Glomerular visceral epithelial cell (primary cell): ENCODE data around the gene GAK.
"Not testable (repeated sequence)": the region's sequence is repeated elsewhere in the genome, so short reads cannot be mapped to it uniquely, and the experiment has no call there.

Experiments
- DNase-seq: peaks from one replicate; pipeline ENCODE4 v3.0.0-alpha.2; 2016; ENCODE audit errors: extremely low spot score

GAK gene

GRCh38 chr4:952881-953573, 20.9 kb upstream of the GAK start:
- DNase-seq = no peak

GRCh38 chr4:951594-952468, 19.7 kb upstream of the GAK start:
- no peak for DNase-seq

DNA sequence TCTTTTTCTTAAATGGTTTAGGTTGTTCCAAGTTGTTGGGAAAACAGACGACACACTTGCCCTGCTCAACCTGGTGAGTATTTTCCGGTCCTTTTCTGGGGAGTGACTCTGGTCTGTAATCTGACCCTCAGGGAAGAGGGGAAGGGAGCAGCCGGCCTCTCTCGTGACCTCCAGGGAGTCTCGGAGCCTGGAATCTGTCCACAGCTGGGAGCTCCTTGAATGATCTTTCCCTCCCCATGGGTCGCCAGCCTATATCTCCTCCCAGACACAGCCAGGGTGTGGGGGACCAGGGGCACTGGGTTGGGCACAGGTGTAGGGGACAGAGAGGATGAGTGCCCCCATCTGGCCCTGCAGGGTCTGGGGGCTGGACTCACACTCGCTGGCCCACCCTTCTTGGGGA, 19.1 kb upstream of the GAK start:
- no peak for DNase-seq

GRCh38 chr4:950136-951020, 18.3 kb upstream of the GAK start:
- DNase-seq = no peak

DNA sequence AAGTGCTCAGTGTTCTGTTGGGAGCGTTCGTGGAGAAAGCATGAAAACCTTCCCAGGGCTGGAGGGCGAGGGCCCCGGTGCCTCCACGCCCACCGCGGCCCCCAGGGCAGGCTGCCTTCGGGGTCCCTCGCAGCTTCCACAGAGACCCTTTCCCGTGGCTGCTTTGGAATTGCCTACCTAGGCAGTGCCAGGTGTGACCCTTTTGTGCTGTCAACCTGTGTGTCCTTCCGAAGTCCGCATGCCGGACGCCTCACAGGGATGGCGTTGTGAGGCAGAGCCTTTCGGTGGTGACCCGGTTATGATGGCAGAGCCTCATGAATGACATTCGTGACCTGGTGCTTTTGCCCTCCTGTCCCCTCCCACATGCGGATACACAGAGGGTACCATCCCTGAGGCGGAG, 17.5 kb upstream of the GAK start:
- DNase-seq = no peak

- DNase-seq = no peak
Observed at GRCh38 chr4:948936-949300, 16.8 kb upstream of the GAK start.

GRCh38 chr4:948101-948935, 16.2 kb upstream of the GAK start:
- DNase-seq = no peak

DNA sequence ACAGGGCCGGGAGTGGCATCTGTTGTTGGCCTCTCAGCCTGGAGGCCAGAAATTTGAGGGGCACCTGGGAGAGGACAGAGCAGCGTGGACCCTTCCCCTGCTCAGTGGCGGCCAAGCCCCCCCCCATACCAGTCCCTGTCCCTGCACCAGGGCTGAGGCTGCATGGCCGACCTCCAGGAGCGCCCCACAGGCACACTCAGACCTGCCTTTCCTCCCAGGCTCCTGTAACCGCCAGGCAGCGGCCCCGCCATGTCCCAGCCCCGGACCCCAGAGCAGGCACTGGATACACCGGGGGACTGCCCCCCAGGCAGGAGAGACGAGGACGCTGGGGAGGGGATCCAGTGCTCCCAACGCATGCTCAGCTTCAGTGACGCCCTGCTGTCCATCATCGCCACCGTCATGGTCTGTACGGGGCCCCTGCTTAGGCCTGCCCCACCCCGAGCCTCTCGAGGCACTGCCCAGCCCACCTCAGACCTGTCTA, 15.4 kb upstream of the GAK start:
- DNase-seq = no peak

- DNase-seq = no peak
Observed at GRCh38 chr4:946517-947471, 14.7 kb upstream of the GAK start.

- DNase-seq = no peak
Observed at GRCh38 chr4:946103-946450, 14.0 kb upstream of the GAK start.

DNA sequence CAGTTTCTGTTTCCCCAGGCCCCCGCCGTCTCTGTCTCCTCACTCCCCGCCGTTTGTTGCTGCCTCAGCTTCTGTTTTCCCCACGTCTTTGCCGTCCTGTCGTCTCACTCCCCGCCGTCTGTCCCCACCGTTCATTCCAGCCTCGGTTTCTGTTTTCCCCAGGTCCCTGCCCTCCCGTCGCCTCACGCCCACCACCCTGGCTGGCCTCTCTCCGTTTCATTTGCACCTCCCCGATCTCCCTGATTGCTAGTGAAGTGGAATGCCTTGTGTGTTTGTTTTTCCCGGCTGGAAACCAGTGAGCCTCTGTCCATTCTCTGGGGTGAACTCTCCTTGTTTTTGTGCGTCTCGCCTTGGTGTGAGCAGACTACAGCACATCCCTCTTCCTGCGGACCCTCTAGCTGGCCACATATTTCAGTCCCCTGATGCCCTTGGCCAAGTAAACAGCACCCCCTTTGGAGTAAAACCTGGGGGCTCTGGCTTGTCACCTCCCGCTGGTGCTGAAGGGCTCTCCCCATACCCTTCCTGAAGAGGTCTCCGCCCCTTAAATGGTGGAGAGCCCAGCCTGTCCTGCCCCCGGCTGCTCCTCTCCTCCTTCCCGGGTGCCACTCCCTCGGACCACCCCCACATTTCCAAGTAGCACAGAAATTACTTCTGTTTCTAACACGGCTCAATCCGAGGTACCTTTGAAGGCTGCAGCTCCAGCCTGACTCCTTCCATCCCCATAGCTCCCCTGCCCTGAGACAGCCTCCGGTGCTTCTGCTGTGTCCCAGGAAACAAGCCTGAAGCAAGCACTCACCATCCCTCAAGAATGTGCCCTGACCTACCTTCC, 13.4 kb upstream of the GAK start:
- DNase-seq = no peak

DNA sequence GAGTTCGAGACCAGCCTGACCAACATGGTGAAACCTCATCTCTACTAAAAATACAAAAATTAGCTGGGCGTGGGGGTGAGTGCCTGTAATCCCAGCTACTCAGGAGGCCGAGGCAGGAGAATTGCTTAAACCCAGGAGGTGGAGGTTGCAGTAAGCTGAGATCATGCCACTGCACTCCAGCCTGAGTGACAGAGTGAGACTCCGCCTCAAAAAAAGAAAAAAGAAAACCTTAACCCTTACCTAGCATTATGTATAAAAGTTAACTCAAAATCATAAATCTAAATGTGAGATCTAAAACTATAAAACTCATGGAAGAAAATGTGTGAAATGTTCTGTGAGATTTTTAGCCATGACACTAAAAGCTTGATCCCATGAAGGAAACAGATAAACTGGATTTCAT, 7.4 kb upstream of the GAK start:
- DNase-seq = not testable (repeated sequence)

DNA sequence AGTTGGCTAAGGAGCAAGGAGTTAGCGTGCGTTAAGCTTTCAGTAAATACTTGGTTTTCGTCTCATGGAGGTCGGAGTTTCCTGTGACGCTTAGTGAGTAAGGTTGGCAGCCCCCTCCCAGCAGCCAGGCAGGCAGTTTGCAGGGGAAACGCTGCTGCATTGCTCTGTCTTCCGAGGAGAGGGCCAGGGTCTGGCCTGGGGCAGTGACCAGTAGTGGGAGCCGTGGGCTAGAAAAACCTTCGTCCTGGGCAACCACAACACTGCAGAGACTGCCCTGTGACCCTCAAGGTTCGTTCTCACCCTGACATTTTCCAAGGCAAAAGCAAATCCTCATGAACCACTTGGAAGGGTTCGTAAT, 576 bp upstream of the GAK start:
- no peak for DNase-seq

DNA sequence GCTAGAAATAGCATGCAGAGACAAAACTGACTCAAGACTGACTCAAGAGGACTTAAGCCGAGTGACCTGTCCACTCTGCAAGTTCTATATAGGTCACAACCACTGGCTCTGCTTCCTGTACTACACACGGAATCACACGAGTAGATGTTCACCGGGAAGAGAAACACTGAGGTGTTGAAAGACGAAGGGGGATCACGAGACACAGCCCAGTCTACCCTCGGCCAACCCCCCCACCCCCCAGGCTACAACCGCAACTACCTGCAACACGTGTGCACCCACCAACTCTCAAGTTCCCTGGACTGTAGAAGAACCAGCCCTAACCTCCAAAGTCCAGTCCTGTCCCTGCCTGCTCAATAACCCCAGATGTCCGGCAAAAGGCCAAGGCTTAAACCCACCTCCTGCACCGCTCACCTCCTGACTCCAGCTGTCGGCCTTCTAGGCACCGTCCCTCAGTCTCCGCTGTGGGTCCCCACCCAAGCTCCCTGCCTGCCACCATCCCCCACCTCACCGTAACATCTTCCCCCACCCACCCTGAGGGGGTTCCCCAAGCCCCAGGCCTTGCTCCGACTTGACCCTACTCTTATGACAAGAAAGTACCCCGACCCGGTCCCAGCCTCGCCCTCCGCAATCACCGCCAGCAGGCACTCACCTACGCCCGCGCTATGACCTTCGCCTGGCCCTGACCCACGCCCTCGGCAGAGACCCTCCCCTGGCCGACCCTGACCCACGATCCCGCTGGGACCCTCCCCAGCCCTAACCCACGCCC, 739 bp downstream of the GAK start:
- DNase-seq = peak; percentile 40

DNA sequence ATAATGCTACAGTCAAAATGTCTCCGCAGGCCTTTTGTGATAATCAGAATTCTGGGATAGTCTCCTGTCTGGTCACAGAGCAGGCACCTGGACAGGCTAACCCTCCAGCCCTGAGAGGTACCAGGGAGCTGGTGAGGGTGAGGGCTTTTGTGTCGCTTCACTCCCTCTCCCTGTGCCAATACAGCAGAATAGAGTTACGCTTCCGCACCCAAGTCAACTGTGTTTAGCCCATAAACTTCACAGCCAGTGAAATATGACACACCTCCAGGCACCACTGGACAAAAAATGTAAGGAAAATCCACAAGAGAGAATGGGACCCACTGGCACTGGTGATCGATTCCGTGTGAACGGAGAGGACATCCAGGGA, 1.3 kb downstream of the GAK start:
- no peak for DNase-seq

GRCh38 chr4:930028-930551, 2.0 kb downstream of the GAK start:
- DNase-seq = no peak

DNA sequence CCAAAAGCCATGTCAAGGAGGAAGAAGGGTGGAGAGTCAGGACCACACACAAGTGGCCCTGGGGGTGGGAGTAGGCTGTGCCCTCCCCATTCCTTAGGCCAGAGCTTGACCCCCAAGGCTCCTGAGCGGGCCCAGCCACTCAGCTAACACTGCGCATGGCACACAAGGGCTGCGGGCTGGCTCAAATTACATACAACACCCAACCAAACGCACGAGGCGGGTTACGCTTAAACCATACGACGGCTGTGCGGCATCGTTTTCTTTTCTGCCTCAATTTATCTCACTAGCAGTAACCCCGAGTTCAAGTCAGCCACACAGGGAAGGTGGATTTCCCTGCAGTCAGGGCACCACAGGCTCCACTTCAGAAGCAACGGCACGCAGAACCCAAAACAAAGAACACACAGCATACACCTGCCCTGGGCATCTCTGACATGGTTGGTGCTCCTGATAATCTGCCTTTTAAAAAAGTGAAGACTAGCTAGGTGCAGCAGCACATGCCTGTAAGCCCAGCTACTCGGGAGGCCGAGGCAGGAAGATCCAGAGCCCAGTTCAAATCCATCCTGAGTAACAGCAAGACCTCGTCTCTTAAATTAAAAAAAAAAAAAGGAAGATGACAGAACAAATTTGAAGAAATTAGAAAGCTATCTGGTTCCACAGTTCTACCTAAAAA, 2.9 kb downstream of the GAK start:
- no peak for DNase-seq

- DNase-seq = not testable (repeated sequence)
Observed at GRCh38 chr4:927566-927965, 4.5 kb downstream of the GAK start.
